CD4-positive, alpha-beta T cell treated with Interleukin-4 for 1 hour (primary cell): ENCODE measurements around the gene CCDC78.

ENCODE experiments used
- DNase-seq, 2 donors: peaks; one replicate each; pipeline ENCODE4 v3.0.0-alpha.2; 2020 to 2022

CCDC78 gene

DNA sequence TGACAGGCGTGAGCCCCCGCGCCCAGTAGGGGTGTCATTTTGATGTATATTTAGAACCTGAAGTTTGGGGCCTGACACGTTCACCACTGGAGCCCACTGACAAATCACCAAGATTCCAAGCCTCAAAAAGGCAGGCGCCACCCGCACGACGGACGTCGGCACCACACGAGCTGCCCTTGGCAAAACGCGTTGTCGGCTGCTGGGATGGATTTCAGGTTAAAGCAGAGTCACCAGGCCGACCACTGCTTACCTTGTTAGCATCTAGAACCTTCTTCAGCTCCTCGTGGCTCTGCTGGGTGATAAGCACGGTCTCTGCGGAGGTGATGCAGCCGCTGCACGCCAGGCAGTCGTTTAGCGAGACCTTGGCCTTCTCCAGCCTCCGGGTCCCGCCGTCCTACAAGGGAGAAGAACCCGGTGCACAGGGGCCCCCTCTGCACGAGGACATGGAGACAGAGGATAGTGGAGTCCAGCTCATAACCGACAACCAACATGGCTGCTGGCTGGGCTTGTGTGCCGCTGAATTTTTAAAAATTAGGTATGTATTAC is 10.8 kb upstream of the CCDC78 start:
- no peak for DNase-seq

- DNase-seq = no peak
Observed at GRCh38 chr16:735982-736453, 9.8 kb upstream of the CCDC78 start.

DNA sequence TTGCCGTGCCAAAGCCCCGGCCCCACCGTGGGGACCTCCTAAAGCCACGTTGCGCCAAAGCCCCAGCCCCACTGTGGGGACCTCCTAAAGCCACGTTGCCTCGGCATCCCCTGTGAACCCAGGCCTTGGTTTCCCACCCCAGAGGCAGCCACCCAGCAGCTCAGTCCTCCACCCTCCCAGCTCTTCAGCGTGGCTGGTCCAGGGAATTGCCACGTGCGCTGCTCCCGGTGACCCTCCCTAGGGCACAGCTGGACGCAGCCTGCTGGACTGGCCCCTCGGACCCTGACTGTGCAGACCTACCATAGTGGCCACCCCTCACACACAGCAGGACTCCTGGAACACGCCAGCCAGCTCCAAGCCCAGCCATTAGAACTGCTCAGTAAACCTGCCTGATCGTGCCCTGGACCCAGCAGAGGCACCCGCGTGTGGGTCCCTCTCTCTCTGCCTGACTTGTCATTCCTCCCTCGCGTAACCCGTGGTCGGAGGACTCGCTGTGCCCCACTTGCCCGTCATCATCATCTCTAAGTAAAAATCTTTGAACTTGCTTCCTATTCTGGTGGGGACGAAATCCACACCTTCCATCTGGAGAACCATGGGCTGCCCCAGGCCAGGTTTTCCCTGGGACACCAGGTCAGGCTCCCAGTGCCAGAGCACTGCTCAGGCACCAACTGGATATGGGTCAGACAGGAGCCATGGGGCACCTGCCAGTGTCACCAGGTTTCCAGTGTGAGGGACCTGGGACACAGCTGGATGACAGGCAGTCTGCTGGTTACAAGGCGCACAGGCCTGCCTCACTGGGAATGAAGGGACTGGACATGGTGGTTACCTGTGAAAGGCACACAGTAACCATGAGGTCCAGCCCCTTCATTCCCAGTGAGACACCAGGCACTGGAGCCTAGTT is 9.0 kb upstream of the CCDC78 start:
- no peak for DNase-seq

DNA sequence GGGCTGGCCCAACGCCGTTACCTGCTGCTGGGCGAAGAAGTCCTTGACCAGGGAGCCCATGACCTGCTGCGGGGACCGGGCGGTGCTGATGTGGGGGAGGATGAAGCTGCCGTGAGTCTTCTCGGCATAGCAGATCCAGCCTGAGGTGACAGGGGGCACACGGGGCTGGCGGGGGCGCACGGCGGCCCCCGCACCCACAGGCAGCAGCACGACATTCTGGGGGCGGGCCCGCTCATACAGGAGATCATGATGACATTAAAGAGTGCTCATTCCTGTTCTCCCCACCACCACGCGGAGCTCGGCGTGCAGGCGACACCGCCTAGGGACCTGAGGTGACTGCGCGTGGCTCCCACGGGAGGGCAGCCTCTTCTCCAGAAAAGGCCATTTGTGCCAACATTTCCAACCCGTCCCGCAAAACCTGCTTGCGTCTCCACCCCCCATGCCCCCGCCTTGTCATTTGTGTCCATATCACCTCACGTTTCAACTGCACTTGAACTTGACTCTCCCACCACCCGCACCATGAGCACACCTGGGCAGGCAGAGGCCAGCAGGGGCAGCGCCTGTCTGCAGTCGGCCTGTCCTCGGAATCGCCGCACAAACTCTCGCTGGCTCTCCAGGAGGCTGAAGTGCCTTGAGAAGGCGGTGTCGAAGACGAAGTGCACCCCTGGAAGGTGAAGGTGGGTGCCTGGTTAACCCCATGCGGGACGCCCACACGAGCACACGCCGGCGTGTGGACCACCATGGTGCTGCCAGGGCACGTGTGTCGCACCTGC is 8.2 kb upstream of the CCDC78 start:
- no peak for DNase-seq

DNA sequence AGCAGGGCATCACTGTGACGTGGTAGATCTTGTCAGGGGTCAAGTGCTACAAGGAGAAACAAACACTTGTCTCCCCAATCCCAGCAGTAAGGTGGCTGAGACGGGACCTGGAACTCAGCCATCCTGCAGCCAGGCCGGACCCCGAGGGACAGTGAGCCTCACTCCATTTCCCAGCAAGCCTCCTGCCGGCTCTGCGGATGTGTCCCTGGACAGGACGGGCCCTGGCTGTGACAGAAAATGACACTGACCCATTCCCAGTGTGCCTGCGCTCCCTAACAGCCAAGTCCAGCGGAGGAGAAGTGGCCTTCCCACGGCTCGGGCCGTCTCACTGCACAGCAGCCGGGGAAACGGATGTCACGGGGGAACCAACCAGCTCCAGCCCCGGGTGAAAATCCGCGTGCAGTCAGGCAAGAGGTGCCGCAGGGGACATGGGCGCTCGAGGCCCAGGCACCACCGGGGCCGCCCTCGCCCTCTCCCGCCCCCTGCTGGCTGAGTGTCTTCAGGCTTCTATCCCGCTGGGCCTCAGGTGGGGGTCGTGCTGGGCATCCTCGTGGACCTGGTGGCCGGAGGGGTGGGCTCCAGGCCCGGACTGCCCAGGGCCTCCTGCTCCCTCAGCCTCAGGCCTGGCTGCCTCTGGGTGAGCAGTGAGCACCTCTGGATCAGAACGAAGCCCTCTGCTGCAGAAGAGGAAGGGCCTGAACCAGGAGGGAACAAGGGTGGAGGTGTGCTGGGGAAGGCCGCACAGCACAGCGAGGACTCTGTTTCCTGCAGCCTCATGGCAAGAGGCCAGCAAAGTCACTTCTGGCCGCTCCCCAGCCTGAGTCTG is 7.4 kb upstream of the CCDC78 start:
- DNase-seq = no peak

DNA sequence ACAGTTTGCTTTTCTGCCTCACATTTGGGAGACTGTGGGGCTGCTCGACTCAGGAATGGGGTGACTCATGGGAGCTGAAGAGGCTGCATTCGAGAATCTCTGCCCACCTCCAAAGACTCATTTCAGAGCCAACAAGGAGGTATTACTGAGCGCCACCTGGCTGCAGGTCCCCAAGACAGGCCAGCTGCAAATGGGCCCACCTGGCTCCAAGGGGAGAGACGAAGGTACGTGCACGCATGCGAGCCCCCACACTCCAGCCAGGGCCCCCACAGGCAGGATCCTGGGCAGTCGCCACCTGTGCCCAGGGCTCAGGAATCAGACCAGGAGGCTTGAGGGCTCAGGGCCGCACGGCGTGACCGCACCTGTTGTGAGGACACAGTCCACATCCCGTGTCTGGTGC is 6.7 kb upstream of the CCDC78 start:
- DNase-seq = no peak

- no peak for DNase-seq
Observed at GRCh38 chr16:732332-732731, 6.1 kb upstream of the CCDC78 start.

DNA sequence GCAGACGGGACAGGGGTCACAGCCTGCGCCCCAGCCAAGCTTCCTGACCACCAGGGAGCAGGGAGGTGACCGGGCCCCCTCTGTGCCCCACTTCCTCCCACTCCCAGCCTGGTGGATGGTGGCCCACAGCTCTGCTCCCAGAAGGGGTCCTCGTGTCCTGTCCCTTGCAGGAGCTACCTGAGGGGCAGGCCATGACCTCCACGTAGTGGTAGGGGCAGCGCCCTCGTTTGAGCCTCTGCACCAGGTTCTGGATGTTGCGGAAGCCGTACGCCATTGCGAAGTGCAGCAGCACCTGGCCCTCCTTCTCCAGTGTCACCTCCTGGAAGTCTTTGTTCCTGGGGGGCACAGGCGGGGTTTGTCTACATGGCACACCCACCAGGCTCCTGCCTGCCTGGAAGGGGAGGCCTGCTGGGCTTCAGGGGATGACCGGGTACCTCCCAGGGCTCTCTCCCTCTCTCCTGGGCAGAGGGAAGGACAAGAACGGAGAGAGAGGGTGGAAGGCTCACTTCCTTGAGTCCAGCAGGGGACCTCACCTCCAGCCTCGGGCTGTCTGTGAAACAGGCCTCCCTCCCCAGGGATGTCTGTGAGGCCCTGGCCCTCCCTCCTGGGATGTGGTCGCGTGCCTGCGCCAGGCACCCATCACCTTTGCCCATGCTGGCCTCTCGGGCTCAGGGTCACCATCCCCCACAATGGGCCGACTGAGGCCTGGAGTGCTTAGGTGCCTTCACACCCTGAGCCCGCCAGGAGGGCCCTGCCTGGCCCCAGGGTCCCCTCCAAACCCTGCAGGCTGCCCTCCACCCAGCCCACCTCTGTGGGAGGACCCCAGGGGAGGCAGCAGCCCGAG is 4.6 kb upstream of the CCDC78 start:
- no peak for DNase-seq

DNA sequence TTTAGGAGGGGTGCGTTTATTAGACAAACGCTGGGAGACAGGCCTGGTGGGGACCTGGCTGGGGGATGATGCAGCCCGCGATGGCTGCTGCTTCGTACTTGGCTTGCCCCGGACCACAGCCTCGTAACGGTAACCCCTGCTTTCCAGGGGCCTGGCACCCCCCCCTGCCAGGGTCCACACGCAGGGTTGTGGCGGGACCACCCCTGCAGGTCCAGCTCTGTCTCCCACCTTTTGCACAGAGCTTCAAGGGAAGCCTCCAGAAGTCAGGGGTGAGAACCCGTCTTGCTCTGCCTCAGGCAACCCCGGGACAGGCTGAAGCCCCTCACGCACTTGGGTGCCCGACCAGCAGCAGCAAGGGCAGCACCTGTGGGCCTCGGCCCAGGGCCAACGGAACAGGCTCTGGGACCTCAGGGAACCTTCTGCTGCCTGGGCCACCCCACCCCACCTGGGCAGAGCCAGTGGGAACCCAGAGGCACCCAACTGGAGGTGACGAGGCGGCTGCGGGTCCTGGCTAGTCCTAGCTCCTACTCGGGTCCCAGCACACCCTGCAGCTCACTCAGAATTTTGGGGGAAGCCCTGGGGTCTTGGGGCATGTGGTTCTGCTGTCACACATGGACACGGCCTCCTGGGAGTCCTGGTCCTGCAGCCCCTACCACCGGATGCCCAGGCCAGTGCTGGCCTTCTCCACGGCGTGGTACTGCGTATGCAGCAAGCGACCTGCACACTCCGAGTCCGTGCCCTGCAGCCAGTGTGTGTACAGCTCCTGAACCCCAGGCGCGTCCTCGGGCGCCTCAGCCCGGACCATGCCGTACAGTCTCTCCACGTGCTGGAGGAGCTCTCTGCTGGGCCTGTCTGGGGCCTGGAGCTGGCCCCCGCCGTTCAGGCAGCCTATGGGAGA is 3.8 kb upstream of the CCDC78 start:
- no peak for DNase-seq

GRCh38 chr16:728890-729744 is 2.9 kb upstream of the CCDC78 start:
- DNase-seq = no peak

- DNase-seq = peak; percentile 73 to 76
Observed at GRCh38 chr16:728131-728889, 2.1 kb upstream of the CCDC78 start.

GRCh38 chr16:727291-727977 is 1.2 kb upstream of the CCDC78 start:
- peak; percentile 36 to 37 for DNase-seq

GRCh38 chr16:726188-726437 is 130 bp downstream of the CCDC78 start:
- no peak for DNase-seq

GRCh38 chr16:725463-726187 is 618 bp downstream of the CCDC78 start:
- DNase-seq = no peak

DNA sequence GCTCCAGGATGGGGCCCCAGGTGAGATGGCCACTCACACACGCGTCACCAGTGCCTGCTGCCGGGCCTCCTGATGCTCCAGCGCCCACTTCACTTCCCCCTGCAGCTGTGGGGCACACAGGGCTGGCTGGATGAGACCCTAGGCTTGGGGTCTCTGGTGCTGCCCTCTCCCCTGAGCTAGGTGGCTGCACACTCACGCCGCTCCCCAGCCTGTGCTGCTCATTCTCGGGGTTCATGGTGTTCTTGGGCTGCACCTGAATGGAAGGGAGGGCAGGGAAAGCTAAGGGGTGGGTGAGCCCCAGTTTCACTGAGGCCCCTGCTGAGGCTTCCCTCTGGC is 1.2 kb downstream of the CCDC78 start:
- no peak for DNase-seq

DNA sequence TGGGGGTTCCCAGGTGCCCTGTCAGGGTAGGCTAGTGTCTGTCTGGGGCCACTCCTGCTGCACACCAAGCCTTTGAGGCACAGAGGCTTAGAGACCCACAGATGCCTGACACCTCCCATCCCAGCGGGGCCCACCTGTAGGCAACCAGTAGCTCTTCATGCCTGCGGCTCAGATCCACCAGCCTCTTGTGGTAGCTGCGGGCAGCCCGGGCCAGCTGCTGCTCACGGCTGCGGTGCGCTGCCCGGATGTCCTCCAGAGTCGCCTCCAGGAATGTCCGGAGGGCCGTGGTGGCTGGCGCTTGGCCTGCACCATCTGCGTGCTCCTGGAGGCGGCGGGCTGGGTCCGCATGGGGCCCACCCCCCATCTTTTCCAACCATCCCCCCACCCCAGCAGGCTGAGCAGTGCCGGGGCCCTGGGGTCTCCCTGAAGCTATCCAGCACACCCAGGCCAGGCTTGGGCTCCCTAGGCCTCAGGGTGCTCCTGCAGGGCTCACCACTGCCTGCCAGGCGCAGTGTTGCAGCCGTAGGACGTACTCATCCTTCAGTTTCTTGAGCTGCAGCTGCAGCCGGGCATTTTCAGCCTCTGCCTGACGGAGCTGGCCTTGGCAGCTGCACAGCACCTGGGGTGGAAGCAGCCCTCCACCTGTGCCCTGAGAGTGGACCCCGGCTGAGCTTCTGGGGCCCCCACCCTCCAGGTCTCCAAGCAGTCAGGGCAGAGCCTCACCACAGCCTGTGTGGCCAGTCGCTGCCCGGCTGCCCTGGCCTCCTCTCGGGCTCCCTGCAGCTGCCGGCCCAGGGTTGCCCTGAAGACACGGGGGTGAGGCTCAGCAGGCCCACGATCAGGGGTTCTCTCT is 1.8 kb downstream of the CCDC78 start:
- DNase-seq = no peak

- no peak for DNase-seq
Observed at GRCh38 chr16:723695-724094, 2.5 kb downstream of the CCDC78 start.
